HL-60/S4 (cell line): ENCODE measurements around the gene ERC2.

Experiments
- in situ Hi-C: fragments of 300-500 bp; cut with MboI; formaldehyde crosslinking; loops from 2 replicates; pipeline ENCODE4 v1.14.3; 2022; ENCODE audit warnings: low sequenced_read_pairs

ERC2 gene

DNA sequence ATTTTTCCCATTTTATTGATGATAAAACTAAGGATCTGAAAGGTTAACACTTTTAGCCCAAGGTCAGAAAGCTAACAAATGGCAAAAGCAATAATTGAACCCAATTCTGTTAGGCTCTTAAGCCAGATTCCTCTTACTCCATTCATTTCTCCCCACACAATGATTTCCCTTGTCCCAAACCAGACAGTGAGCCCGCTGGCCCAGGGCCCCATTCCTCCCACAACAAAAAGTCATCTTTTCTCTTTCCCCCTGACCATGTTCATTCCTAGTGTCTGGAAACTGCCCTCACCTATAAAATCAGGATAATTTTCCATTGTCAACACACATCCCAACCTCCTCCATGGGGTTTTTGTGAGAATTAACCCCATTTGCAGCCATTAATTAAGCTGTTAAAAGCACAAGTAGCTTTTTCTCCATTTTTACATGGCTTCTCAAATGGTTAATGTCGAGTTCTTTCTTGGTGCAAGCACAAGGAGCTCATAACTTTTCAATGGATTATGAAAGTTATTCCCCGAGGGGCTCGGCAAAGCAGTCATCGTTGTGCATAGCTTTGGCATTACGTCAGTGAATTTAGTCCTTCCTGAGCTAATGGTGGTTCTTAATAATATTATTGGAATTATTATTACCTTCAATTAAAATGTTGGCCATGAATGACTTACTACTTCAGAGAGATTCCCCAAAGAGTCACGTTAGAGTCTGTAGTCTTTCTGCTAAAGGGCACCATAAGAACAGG, 830.2 kb downstream of the ERC2 start:
- in situ Hi-C loops = no loop called here

DNA sequence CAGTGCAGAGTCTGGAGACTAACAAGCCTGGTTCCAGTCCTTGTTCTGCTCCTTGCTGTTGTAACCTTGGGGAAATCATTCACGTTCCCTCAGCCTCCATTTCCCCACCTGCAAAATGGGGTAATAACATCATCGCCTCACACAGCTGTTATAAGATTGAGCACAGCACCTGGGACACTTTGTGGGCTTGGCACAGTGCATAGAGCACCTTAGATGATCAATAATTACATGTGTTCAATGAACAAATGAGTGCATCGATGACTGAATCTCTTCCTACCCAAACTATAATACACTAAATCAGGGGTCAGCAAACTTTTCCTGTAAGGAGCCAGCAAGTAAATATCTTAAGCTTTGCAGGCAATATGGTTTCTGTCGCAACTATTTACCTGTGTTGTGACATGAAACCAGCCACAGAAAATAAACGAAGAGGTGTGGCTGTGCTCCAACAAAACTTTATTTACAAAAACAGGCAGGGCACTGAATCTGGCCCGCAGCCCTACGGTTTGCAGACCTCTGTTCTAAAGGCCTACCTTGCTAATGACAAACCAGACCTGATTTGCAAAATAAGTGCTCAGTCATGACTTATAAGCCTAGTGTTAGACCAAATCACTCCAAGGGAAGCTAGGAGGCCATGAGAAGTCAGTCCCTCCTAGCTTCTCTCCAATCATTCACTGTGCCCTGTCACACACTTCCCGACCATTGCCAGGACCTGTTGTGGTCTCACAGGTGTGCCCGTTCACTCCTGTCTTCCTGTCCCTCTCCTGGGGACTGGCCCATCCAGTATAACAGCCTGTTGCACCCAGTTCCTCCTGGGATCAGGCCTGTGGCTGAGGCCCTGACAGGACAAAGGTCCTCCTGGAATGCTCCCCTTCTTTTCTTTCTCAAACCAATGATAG, 831.7 kb downstream of the ERC2 start:
- in situ Hi-C loops = no loop called here

GRCh38 chr3:55634345-55634744, 833.9 kb downstream of the ERC2 start:
- in situ Hi-C loops = no loop called here

- in situ Hi-C loops = no loop called here
Measured at GRCh38 chr3:55633333-55633732, 834.9 kb downstream of the ERC2 start.

GRCh38 chr3:55631766-55632331, 836.4 kb downstream of the ERC2 start:
- in situ Hi-C loops = no loop called here

GRCh38 chr3:55630921-55631299, 837.4 kb downstream of the ERC2 start:
- in situ Hi-C loops = no loop called here

- in situ Hi-C loops = no loop called here
Measured at GRCh38 chr3:55630280-55630920, 837.9 kb downstream of the ERC2 start.

GRCh38 chr3:55629432-55629831, 838.8 kb downstream of the ERC2 start:
- in situ Hi-C loops = no loop called here

DNA sequence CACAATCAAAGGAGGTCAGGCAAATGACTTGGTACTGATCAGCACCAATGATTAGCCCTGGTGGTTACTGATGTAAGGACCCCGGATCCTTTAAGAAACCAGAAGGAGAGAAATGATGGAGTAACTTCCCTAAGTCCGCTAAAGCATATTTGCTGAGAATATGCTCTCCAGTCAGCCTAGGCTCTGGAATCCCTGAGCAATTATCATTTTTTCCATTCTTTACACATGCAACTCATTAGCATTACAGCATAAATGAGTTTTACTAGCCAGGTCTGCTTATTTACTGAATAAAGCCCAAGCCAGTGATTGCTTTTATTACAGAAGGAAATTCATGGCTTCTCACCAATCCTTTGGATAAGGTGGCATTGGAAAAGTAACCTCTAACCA, 842.0 kb downstream of the ERC2 start:
- in situ Hi-C loops = no loop called here

DNA sequence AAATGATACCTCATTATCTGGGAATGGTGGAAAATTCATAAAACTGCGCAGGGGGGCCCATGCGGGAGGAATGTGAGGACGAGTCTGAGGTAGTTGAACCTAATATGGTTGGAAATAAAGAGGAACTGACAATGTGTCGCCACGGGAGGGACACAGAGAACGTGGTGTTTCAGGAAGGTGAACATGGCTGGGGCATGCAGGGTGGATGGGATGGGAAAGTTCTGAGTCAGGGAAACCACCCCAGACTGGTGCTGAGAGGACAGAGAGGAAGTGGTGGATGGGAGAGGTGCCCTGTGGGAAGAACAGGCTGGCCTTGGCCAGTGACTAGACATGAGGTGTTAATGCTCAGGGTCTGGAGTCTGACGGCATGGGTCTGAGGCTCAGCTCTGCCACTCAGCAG, 844.0 kb downstream of the ERC2 start:
- in situ Hi-C loops = no loop called here

DNA sequence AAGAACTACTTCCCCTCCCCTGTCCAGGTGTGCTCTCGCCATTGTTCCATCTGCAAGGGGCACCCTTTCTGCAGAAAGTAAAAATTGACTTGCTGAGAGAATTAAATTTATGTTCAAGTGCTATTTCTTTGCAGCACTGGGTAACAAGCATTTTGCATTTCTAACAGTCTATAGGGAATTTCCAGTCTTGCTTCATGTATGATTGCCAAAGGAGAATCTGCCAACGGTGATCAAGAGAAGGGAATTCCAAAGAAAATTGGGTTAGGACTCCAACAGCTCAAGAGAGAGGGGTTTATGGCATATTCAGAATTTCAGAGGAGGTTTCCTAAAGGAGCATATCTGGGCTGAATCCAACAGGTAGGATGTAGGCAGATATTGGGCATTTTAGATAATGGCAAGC, 844.5 kb downstream of the ERC2 start:
- in situ Hi-C loops = no loop called here

DNA sequence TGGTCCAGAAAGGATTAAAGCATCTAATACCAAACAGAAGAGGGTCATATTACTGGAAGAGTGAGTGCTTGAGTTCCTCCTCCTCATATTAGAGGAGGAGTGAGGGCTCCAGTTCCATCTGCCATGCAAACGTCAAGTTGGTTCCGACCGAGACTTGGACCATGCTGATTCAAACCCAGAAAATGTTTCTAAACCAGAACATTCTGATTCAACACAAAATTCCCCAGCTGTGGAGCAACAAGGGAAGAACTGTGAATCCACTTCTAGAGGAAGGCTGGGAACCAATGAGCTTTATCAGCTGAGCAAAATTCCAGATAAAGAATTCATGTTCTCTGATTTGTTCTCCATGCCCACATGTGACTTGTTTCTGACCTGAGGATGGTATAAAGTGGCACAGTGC, 845.5 kb downstream of the ERC2 start:
- in situ Hi-C loops = no loop called here

GRCh38 chr3:55622116-55622515, 846.2 kb downstream of the ERC2 start:
- in situ Hi-C loops = no loop called here

DNA sequence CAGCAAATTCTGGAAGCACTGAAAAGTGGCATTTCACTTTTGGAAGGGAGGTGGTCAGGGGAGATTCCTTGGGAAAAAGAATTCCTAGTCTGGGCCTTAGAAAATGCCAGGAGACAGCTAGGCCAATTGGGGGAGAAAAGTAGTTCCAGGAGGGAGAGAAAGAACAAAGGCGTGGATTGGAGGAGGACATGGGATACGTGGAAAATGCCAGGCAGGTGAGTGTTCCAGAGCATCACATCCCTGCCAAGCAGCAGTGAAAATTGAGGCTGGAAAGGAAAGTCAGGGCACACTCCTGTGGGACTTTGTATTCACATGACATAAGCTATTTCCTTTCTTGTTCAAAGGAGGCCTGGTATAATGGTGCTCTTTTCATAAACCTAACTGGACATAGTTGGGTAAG, 846.6 kb downstream of the ERC2 start:
- in situ Hi-C loops = no loop called here

- in situ Hi-C loops = no loop called here
Measured at GRCh38 chr3:55621026-55621422, 847.2 kb downstream of the ERC2 start.

GRCh38 chr3:55620351-55621025, 847.8 kb downstream of the ERC2 start:
- in situ Hi-C loops = no loop called here

- in situ Hi-C loops = no loop called here
Measured at GRCh38 chr3:55619046-55619808, 849.0 kb downstream of the ERC2 start.

DNA sequence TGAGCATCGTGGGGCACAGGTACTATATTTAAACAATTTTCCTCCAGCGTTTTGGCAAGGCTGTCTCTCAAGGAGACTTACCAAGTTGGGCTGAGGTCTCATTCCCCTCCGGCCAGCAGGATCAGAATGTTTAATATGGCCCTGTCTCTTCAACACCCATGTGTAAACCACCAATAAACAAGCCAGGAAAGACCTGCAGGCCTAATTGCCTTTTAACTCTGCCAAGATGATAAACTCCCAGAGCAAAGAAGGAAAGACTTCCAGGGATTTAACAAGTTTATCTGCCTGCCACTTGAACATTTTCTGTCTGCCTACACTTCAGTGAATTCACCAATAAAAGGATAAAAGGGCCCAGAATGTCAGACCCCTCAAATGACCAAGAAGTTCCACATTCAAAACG, 850.9 kb downstream of the ERC2 start:
- in situ Hi-C loops = no loop called here

DNA sequence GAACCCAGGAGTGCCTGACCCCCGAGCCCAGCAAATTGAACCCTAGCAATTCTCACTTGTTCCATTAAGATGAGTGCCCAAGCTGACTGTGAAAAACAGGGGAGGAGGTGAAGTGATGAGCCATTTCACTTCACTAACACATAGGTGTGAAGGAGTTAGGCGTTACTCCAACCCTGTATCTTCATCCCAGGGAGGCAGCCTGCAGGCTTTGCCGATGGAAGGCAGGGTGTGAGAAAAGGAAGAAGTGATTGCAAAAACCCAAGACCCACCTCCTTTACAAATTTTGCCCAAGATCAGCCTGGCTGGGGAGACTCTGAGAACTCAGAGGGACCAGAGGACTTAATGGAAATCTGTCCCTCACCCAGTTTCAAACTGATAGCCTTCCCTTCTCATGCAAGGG, 851.5 kb downstream of the ERC2 start:
- in situ Hi-C loops = no loop called here

- in situ Hi-C loops = no loop called here
Measured at GRCh38 chr3:55615694-55616295, 852.5 kb downstream of the ERC2 start.
